Sigmoid colon (tissue), 7 donors: ENCODE results near the gene FAM117A. TPM values are rescaled to one million over a fixed set of nuclear protein-coding genes. Genes with fewer than 3 reads are reported as not detected.
A peak's percentile ranks its signal among the peaks of the same experiment; 100 is the strongest.

Experiments used
- DNase-seq: peaks from one replicate; pipeline ENCODE4 v3.0.0-alpha.2; 2019
- H3K27ac ChIP-seq, 4 donors: fragments of 200-600 bp; sonication (generic); one replicate each; pipeline ENCODE4 v1.5.1; 2016 to 2019; ENCODE audit warnings: mild to moderate bottlenecking in 1 of 4
- H3K27me3 ChIP-seq, 3 donors: fragments of 200-600 bp; sonication (generic); one replicate each; pipeline ENCODE4 v1.5.1; 2019; ENCODE audit warnings: mild to moderate bottlenecking in 1 of 3
- H3K36me3 ChIP-seq, 4 donors: fragments of 200-600 bp; sonication (generic); one replicate each; pipeline ENCODE4 v1.5.1; 2016 to 2019
- H3K4me1 ChIP-seq, 4 donors: fragments of 200-600 bp; sonication (generic); one replicate each; pipeline ENCODE4 v1.5.1; 2017 to 2019
- H3K4me3 ChIP-seq, 4 donors: fragments of 200-600 bp; sonication (generic); one replicate each; pipeline ENCODE4 v1.5.1; 2017 to 2019; ENCODE audit warnings: mild to moderate bottlenecking in 2 of 4, moderate library complexity in 1 of 4
- H3K9me3 ChIP-seq, 4 donors: fragments of 200-600 bp in 3 of 4; sonication (generic) in 3 of 4; one replicate each; pipeline versions ENCODE4 v1.5.1 to v1.6.1; 2013 to 2019
- CTCF ChIP-seq, 4 experiments: fragments of 450-650 bp in 3 of 4; fragments of 200-600 bp in 1 of 4; IDR thresholded peaks; one replicate each; pipeline ENCODE4 v1.5.1; 2016 to 2019; ENCODE audit warnings: antibody characterized with exemption in 4 of 4, mild to moderate bottlenecking in 3 of 4, moderate library complexity in 2 of 4
- EP300 ChIP-seq, 4 donors: sonication (generic); formaldehyde crosslinking; IDR thresholded peaks; one replicate each; pipeline ENCODE4 v1.6.1; 2017; ENCODE audit warnings: antibody characterized with exemption in 4 of 4
- POLR2A ChIP-seq, 2 donors: fragments of 450-650 bp; IDR thresholded peaks; one replicate each; pipeline ENCODE4 v1.6.1; 2016; ENCODE audit warnings: antibody characterized with exemption in 2 of 2, mild to moderate bottlenecking in 2 of 2, moderate library complexity in 2 of 2
- POLR2AphosphoS5 ChIP-seq, 4 donors: sonication (generic); formaldehyde crosslinking; IDR thresholded peaks; one replicate each; pipeline ENCODE4 v1.6.1; 2017; ENCODE audit warnings: antibody characterized with exemption in 4 of 4
- WGBS, 2 donors: extraction: QIAGEN DNeasy Blood & Tissue Kit; methylation state at CpG; one replicate each; pipeline ENCODE4 v1.1.7; 2013; 5-methylcytosine and 5-hydroxymethylcytosine counted together
- intact Hi-C: fragments of 100-400 bp; cut with DNase I; formaldehyde crosslinking; loops from one replicate; pipeline ENCODE4 v1.15.1; 2023
- polyA plus RNA-seq, 3 donors: library from polyadenylated mRNA; stranded (reverse); fragments of 200-250 nt; gene quantifications; one replicate each; pipeline ENCODE4 v1.2.3, GENCODE V29; 2013
- total RNA-seq, 4 donors: library from RNA; depleted of rRNA; stranded (reverse); fragments of >200 nt; gene quantifications; one replicate each; pipeline ENCODE4 v1.1.0, GENCODE V29; 2016
- donor health status: healthy with polysubstance abuse.
- donor health status: Bipolar disorder and iron deficiency.
- donor health status: healthy.

Gene FAM117A
- total and polyA plus RNA-seq, 7 donors, result 3.5 to 34.6 (median 15.6) TPM

DNA sequence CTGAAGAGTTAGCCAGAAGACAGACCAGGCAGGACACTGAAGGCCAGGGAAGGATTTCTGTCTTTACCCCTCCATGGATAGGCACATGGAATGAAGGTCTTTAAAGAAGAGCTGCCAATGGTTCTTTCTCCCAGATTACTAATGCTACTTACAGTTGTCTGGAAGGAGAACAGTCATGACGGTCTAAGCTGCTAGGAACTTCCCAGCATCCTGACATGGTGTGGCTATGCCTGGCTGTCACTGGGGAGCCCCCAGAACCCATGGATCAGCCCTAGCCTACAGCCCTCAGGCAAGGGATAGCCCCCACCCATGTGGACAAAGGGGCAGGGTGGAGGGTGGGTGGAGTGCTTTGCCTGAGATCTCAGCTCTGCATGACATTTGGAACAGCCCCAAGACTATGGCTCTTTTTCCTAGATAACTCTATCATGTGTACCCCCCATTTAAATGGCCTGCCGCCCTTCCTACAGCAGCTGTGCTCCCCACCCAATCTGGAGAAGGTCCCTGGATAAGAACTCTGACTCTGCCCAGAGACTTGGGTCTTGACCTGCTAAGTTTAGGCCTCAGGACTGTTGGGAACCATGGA, 15.3 kb upstream of the FAM117A start:
- intact Hi-C loops, result loop anchor here (1.0 to 5.0 kb wide), 3 partner anchors 52 to 212 kb away; no protein-coding TSS in a partner anchor
- H3K4me3 ChIP-seq, result no peak overlapping the region
- TF ChIP-seq CTCF (IDR thresholded peaks at IDR 0.05) (no peak), POLR2AphosphoS5 (IDR thresholded peaks at IDR 0.05) (no peak)
- no peaks in the 10 kb centered on the region for H3K36me3 ChIP-seq
- H3K27me3 ChIP-seq, result no peaks in the 10 kb centered on the region
- H3K9me3 ChIP-seq, result no peaks in the 10 kb centered on the region
- DNase-seq, result no peak
- peak overlapping the region; percentile 22 to 87 (median 56) for H3K27ac ChIP-seq
- peaks cover 0 to 68% (median 52%) of the 10 kb centered on the region in 4 donors for H3K4me1 ChIP-seq
- WGBS, 2 donors, result 88 to 94% methylated on average over 2 of the region's 2 CpGs

GRCh38 chr17:49777563-49777962, 13.6 kb upstream of the FAM117A start:
- intact Hi-C loops, result loop anchor here (5.0 kb wide), 1 partner anchor 50 kb away; no protein-coding TSS in a partner anchor
- DNase-seq, result no peak
- Histone ChIP-seq H3K36me3 (no peaks in the 10 kb centered on the region), H3K9me3 (no peaks in the 10 kb centered on the region), H3K27ac (peak overlapping the region; percentile 79 to 89 (median 82)), H3K4me1 (peaks cover 0 to 51% (median 36%) of the 10 kb centered on the region in 4 donors), H3K27me3 (no peaks in the 10 kb centered on the region), H3K4me3 (no peak overlapping the region)
- 79 to 82% methylated on average over 2 of the region's 2 CpGs for WGBS, 2 donors
- TF ChIP-seq POLR2AphosphoS5 (IDR thresholded peaks at IDR 0.05) (no peak), CTCF (IDR thresholded peaks at IDR 0.05) (no peak), EP300 (IDR thresholded peaks at IDR 0.05) (no peak), POLR2A (IDR thresholded peaks at IDR 0.05) (no peak)

GRCh38 chr17:49776551-49777300, 12.8 kb upstream of the FAM117A start:
- Histone ChIP-seq H3K27ac (peak overlapping the region; percentile 79 to 89 (median 82)), H3K4me3 (no peak overlapping the region), H3K9me3 (no peaks in the 10 kb centered on the region), H3K27me3 (no peaks in the 10 kb centered on the region), H3K4me1 (peaks cover 0 to 49% (median 32%) of the 10 kb centered on the region in 4 donors), H3K36me3 (no peaks in the 10 kb centered on the region)
- WGBS, 2 donors, result 80 to 81% methylated on average over 8 of the region's 8 CpGs
- intact Hi-C loops, result loop anchor here (5.0 kb wide), 1 partner anchor 49 kb away; no protein-coding TSS in a partner anchor
- DNase-seq, result peak; percentile 81
- TF ChIP-seq EP300 (IDR thresholded peaks at IDR 0.05) (no peak), POLR2AphosphoS5 (IDR thresholded peaks at IDR 0.05) (peak in 1 of 4 donors; percentile 20)

- 82 to 90% methylated on average over 8 of the region's 8 CpGs for WGBS, 2 donors
- no peaks in the 10 kb centered on the region for H3K36me3 ChIP-seq
- no peaks in the 10 kb centered on the region for H3K9me3 ChIP-seq
- H3K27me3 ChIP-seq, result no peaks in the 10 kb centered on the region
- intact Hi-C loops, result loop anchor here (5.0 kb wide), 1 partner anchor 48 kb away; no protein-coding TSS in a partner anchor
- peak overlapping the region; percentile 79 to 89 (median 82) for H3K27ac ChIP-seq
- peak in 1 of 4 donors; percentile 14 for TF ChIP-seq POLR2AphosphoS5 (IDR thresholded peaks at IDR 0.05)
- no peak for TF ChIP-seq POLR2A (IDR thresholded peaks at IDR 0.05)
- no peak overlapping the region for H3K4me3 ChIP-seq
- H3K4me1 ChIP-seq, result peaks cover 0 to 49% (median 32%) of the 10 kb centered on the region in 4 donors
- DNase-seq, result no peak
These were observed 11.8 kb upstream of the FAM117A start for GRCh38 chr17:49775546-49776260.

DNA sequence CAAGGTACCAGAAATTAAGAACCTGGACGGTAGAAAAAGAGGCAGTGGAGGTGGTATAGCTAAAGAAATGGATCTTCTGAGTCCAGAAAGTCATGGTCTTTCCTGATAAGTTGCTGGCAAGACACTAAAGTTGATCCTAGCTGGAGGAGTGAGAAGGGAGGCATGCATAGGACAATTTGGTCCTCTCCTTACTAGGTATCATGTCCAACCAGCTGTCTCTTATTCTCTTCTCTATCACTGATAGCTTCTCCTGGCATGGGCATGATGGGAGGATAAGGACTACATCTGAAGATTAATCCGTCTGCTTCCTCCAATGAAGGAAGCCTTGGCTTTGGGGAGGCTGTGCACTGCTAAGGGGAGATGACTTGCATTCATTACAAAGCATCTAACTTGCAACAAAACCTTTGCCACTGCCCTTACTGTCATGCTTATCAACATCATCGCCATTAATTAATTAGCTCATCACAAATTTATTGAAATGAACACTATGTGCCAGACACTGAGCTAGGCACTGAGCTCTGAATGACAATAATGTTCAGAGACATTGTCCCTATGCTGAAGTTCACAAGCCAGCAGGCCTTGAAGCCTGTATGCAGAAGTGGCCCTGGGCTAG, 3.1 kb upstream of the FAM117A start:
- DNase-seq, result no peak
- 75 to 81% methylated on average over 3 of the region's 3 CpGs for WGBS, 2 donors
- no peak for TF ChIP-seq CTCF (IDR thresholded peaks at IDR 0.05)
- no peak for TF ChIP-seq POLR2A (IDR thresholded peaks at IDR 0.05)
- no peak for TF ChIP-seq POLR2AphosphoS5 (IDR thresholded peaks at IDR 0.05)
- TF ChIP-seq EP300 (IDR thresholded peaks at IDR 0.05), result no peak
- no peak overlapping the region for H3K27ac ChIP-seq
- intact Hi-C loops, result no loop called here
- H3K36me3 ChIP-seq, result no peaks in the 10 kb centered on the region
- H3K4me3 ChIP-seq, result no peak overlapping the region
- no peaks in the 10 kb centered on the region for H3K27me3 ChIP-seq
- peaks cover 0 to 23% (median 20%) of the 10 kb centered on the region in 4 donors for H3K4me1 ChIP-seq
- H3K9me3 ChIP-seq, result no peaks in the 10 kb centered on the region
